Neural progenitor cell (in vitro differentiated cells): ENCODE results near the gene LRRK2.

Source experiments
- CTCF ChIP-seq: fragments of 200-600 bp; sonication (generic); IDR thresholded peaks from 2 replicates; pipeline ENCODE4 v1.5.1; 2017; ENCODE audit warnings: antibody characterized with exemption, mild to moderate bottlenecking
- EZH2 ChIP-seq: fragments of 200-600 bp; sonication (generic); IDR thresholded peaks from 2 replicates; pipeline ENCODE4 v1.6.1; 2017; ENCODE audit warnings: antibody characterized with exemption, mild to moderate bottlenecking, moderate library complexity
- EZH2phosphoT487 ChIP-seq: fragments of 200-600 bp; sonication (generic); IDR thresholded peaks from 2 replicates; pipeline ENCODE4 v1.6.1; 2017; ENCODE audit warnings: antibody characterized with exemption

- TF ChIP-seq CTCF (no peak), EZH2 (no peak), EZH2phosphoT487 (no peak)
Measured at GRCh38 chr12:40313928-40314327, 89.1 kb downstream of the LRRK2 start.
